ENCODE results near the gene HELB.

HELB gene

DNA sequence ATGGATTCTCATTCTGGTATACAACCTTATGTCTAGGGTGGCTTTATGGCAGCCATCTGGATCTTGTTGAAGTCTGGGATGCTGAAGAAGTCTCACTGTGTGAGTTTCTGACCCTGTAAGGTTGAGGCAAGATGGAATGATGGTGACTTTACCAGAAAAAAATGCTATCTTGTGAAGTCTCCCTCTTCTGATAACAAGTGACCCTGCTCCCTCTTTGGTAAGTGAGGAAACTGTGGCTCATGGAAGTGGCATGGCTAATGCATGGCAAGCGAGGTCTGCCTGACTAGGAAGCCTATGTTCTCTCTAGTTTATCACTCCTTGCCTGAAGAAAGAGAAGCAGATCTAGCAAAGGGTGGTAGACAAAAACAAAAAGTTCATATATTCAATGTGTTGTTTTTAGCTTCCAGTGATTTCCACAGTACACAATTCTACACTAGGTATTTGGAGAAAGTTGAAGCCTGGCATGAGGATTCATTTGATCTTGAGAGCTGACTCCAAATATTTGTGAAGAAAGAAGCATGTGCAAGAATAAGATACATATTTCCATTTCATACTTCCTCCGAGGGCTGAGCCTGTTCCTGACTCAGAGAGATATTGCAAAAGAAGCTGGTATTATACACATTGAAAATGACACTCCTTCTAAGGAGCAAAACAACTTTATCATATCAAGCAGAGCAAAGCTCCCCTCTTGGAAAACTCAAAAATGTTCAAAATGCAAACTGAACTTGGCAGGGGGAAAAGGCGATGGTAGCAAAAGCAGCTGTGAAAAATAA lies 63.6 kb downstream of the HELB start:
- TF ChIP-seq GATA2 (IDR thresholded peaks at IDR 0.05; ENCODE audit: low read depth, low read length) (no peak), GATA3 (IDR thresholded peaks at IDR 0.05; ENCODE audit: low read depth, low read length) (no peak)

DNA sequence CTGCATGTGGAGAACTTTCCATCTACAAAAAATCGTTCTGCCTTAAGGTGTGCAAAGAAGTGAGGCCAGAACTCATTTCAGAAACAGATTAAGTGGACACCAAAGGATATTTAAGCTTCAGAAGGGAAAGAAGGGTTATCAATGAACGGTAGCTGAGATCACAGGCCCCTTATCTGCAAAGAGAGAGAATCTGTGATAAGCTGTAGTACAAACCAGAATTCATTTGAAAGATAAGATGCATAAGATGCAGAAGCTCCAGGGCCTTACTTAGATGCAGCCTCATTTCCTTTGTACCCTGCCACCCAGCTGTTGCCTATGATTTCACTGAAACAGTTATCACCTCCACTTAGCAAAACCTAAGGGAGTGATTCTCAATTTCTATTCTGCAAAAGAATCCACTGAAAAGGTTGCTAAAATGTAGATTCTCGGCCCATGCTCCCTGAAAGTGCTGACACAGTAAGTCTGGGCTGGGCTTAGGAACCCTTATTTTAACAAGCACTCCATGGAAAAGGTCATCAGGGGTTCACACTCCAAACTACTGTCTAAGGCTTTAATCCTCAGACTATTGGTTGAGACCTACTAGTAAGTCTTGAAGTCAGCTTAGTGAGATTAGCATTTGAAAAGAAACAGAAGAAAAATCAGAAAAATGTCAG lies 64.8 kb downstream of the HELB start:
- peak; percentile 16; the same call in 1 of the 2 replicates for TF ChIP-seq GATA2 (IDR thresholded peaks at IDR 0.05; ENCODE audit: low read depth, low read length)
- TF ChIP-seq GATA3 (IDR thresholded peaks at IDR 0.05; ENCODE audit: low read depth, low read length), result no peak

DNA sequence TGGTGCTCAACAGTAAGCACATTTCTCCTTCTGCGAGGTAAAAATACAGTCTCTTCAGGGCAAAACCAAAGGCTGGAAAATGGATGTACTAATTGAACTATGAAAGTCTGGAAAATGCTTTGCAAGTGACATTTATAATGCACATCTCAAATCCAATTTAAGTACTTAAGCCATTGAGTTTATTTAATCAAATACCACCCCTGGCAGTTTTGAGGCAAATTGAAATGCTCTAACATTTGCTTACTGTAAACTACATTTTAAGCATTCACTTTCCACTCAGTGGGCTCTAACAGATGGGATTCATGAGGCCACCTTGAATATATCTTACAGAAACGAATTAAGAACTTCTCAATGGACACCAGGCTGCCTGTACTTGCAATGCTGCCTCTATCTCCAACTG lies 69.7 kb downstream of the HELB start:
- TF ChIP-seq GATA2 (IDR thresholded peaks at IDR 0.05; ENCODE audit: low read depth, low read length), result no peak
- TF ChIP-seq GATA3 (IDR thresholded peaks at IDR 0.05; ENCODE audit: low read depth, low read length), result no peak

DNA sequence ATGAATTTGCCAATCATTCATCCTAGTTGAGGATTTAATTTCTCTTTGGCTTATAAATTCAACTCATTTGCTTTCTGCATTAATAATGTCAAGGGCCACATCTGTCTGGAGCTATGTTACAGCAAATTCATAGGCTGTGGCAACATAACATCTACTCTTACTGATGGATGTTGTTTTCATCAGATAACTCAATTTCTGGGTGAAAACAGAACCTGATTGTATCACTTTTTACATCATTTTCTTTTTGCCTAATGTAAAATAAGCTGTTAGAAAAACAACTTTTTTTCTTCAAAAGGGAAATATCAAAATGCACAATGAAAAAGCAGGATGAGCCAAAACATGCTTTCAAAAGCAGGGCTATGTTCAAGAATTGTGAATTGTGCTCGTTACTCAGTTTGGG lies 73.3 kb downstream of the HELB start:
- TF ChIP-seq GATA3 (IDR thresholded peaks at IDR 0.05; ENCODE audit: low read depth, low read length) (peak; percentile 28; the same call in 1 of the 2 replicates), GATA2 (IDR thresholded peaks at IDR 0.05; ENCODE audit: low read depth, low read length) (no peak)

DNA sequence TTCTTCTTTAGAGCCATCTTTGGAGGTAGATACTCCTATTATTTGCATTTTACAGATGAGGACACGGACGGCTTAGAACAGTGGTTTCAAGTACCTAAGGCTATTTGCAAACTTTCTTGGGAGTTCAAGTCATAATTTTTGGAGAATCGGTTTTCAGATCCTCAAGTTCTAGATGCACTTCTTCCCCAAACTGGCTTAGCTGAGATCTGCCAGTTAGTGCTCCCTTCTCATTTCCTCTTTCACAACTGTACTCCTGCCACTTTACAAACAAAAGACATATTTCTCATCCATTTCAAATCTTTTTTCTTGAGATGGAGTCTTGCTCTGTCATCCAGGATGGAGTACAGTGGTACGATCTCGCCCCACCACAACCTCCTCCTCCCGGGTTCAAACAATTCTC lies 77.3 kb downstream of the HELB start:
- TF ChIP-seq GATA2 (IDR thresholded peaks at IDR 0.05; ENCODE audit: low read depth, low read length) (no peak), GATA3 (IDR thresholded peaks at IDR 0.05; ENCODE audit: low read depth, low read length) (no peak)

DNA sequence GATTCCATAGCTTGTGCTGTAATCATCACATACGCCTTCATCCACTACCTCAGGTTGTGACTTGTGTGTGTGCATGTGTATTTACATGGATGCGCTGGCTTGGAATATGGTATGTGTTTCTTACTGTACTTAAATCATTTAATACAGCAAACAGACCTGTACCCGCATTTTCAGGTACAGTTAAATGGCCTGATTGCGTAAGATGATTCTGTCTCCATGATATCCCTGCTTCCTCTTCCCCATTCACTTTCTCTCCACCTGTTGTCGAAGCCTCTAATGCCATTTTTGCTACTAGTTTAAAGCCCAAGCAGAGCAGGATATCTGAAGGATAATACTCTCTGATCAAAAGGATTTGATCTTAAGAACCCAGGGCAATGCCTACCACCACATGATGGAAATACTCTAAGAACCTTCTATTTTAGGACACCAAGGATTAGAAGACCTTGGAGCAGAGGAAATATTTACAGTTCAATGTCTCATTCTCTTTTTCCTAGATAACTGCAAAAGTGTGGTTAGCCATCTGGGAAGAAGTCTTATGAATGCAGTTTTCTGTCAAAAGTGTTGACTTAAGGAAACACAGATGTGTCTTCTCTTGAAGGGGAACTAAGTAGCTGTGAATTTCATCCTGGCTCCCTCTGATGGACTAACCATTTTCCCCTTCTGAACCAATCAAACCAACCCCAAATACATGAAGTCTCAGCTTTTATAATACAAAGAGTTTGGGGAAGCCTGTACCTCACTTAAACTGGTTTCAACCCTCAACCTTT lies 78.7 kb downstream of the HELB start:
- TF ChIP-seq GATA3 (IDR thresholded peaks at IDR 0.05; ENCODE audit: low read depth, low read length) (no peak), GATA2 (IDR thresholded peaks at IDR 0.05; ENCODE audit: low read depth, low read length) (no peak)

DNA sequence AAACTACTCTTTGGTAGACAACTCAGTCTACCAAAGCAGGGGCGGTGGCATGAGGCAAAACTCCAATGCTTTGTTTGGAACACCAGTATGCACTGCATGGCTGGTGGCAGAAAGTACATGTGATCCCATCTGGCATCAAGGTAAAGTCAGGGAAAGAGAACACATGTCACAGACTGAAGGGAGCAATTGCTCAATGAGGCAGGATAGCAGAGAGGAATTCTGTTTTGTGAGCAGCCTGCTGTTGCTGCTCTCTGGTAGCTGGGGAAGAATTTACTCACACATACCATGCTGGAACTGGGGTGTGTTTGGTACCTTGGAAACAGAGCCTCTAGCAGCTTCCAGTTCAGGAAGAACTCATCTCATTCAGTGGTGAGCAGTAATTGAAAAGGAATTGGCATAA lies 84.8 kb downstream of the HELB start:
- TF ChIP-seq GATA2 (IDR thresholded peaks at IDR 0.05; ENCODE audit: low read depth, low read length), result no peak
- no peak for TF ChIP-seq GATA3 (IDR thresholded peaks at IDR 0.05; ENCODE audit: low read depth, low read length)
